GM12878 (cell line): ENCODE measurements around the gene TXNL4A. TPM values are rescaled to one million over a fixed set of nuclear protein-coding genes. Genes with fewer than 3 reads are reported as not detected.

ENCODE experiments used
- ATAC-seq: fragments of 200-7000 bp; cut with Tn5 transposase; 3 replicates; pipeline ENCODE4 v1.9.1; 2020; ENCODE audit warnings: mild to moderate bottlenecking, moderate library complexity
- BruUV-seq: library from RNA; stranded (reverse); fragments of 400-500 nt; replicated peaks from 2 replicates; lab custom pipeline; 2021; lab: Mats Ljungman, UMichigan
- CTCF ChIA-PET: fragments of 300-600 bp; sonication (Branson Sonifier 250); formaldehyde crosslinking; extraction: SDS; loops from one replicate; lab custom pipeline; 2021; ENCODE audit warnings: inconsistent platforms; lab: Yijun Ruan, JAX
- POLR2A ChIA-PET: fragments of 350-600 bp; formaldehyde crosslinking; extraction: SDS; loops from one replicate; lab custom pipeline; 2021; ENCODE audit warnings: inconsistent platforms; lab: Charles Lee
- RAD21 ChIA-PET: fragments of 300-600 bp; sonication (Branson Sonifier 250); formaldehyde crosslinking; loops from one replicate; lab custom pipeline; 2023; ENCODE audit warnings: antibody characterized with exemption; ENCODE audit not compliant: unreplicated experiment; lab: Charles Lee
- SMC1A ChIA-PET: fragments of 300-600 bp; sonication (Branson Sonifier 250); formaldehyde crosslinking; loops from one replicate; lab custom pipeline; 2023; ENCODE audit not compliant: unreplicated experiment, uncharacterized antibody; lab: Charles Lee
- DNase-seq: peaks from one replicate; pipeline ENCODE4 v3.0.0-alpha.2; 2011; ENCODE audit warnings: low read depth, low spot score
- FAIRE-seq: peaks from 3 replicates; lab custom pipeline; 2011; peaks lifted over from hg19 to GRCh38; lab: Jason Lieb, UNC
- H2AFZ ChIP-seq: 2 replicates; pipeline ENCODE4 v1.6.0; 2011; ENCODE audit warnings: low read depth, low read length, control low read depth; ENCODE audit not compliant: control insufficient read depth
- H3K27ac ChIP-seq: 2 replicates; pipeline ENCODE4 v1.5.1; 2011; ENCODE audit warnings: control low read depth; ENCODE audit not compliant: control insufficient read depth, insufficient read depth
- H3K27me3 ChIP-seq, 2 experiments: replicated peaks in 1 of 2; 2 replicates each; pipeline versions ENCODE4 v1.6.0 to v1.6.1; 2011; ENCODE audit warnings: low read length in 1 of 2; ENCODE audit not compliant: control insufficient read depth in 2 of 2, insufficient read depth in 2 of 2
- H3K36me3 ChIP-seq, 2 experiments: 2 replicates each; pipeline ENCODE4 v1.5.1; 2011; ENCODE audit warnings: low read length in 1 of 2; ENCODE audit not compliant: control insufficient read depth in 2 of 2, insufficient read depth in 2 of 2
- H3K4me1 ChIP-seq: 2 replicates; pipeline ENCODE4 v1.6.1; 2011; ENCODE audit warnings: mild to moderate bottlenecking, low read length, moderate library complexity, mixed read lengths; ENCODE audit not compliant: control insufficient read depth, insufficient read depth
- H3K4me2 ChIP-seq: 2 replicates; pipeline ENCODE4 v1.6.0; 2011; ENCODE audit warnings: control low read depth; ENCODE audit not compliant: control insufficient read depth, insufficient read depth
- H3K4me3 ChIP-seq: fragments of 200-600 bp; sonication (generic); 2 replicates; pipeline ENCODE4 v1.5.1; 2016
- H3K79me2 ChIP-seq: 2 replicates; pipeline ENCODE4 v1.6.0; 2011; ENCODE audit warnings: low read length; ENCODE audit not compliant: control insufficient read depth, insufficient read depth
- H3K9ac ChIP-seq: 2 replicates; pipeline ENCODE4 v1.8.0; 2011; ENCODE audit warnings: low read length, control low read depth, mixed read lengths; ENCODE audit not compliant: control insufficient read depth, insufficient read depth
- H3K9me3 ChIP-seq: replicated peaks from 3 replicates; pipeline ENCODE4 v1.5.1; 2011; ENCODE audit warnings: mild to moderate bottlenecking, low read length; ENCODE audit not compliant: control insufficient read depth, insufficient read depth
- H4K20me1 ChIP-seq: 2 replicates; pipeline ENCODE4 v1.6.0; 2011; ENCODE audit not compliant: control insufficient read depth, insufficient read depth
- E4F1 ChIP-seq: fragments of 450-650 bp; IDR thresholded peaks from 2 replicates; pipeline ENCODE4 v1.6.1; 2018; ENCODE audit warnings: borderline replicate concordance, mild to moderate bottlenecking; ENCODE audit not compliant: partially characterized antibody
- HDAC2 ChIP-seq: fragments of 200-600 bp; sonication (generic); IDR thresholded peaks from 2 replicates; pipeline ENCODE4 v1.6.1; 2017
- IKZF2 ChIP-seq, 2 experiments: fragments of 450-650 bp; IDR thresholded peaks; 2 replicates each; pipeline ENCODE4 v1.6.1; 2017; ENCODE audit warnings: mild to moderate bottlenecking in 2 of 2, moderate library complexity in 2 of 2
- MAX ChIP-seq: IDR thresholded peaks from 2 replicates; pipeline ENCODE4 v1.6.1; 2012; ENCODE audit warnings: low read depth, low read length, improper control_type of control experiment
- RCOR1 ChIP-seq: conservative IDR thresholded peaks from 2 replicates; pipeline ENCODE4 v1.6.1; 2012; ENCODE audit warnings: low read depth, low read length, improper control_type of control experiment
- SP1 ChIP-seq: IDR thresholded peaks from one replicate; pipeline ENCODE4 v1.6.1; 2011; ENCODE audit warnings: low read depth, low read length
- SUZ12 ChIP-seq: fragments of 200-600 bp; sonication (generic); IDR thresholded peaks from one replicate; pipeline ENCODE4 v1.6.1; 2018; ENCODE audit warnings: antibody characterized with exemption, mild to moderate bottlenecking; ENCODE audit not compliant: unreplicated experiment
- USF1 ChIP-seq: IDR thresholded peaks from 2 replicates; pipeline ENCODE4 v1.6.1; 2011; ENCODE audit warnings: borderline replicate concordance, low read depth, mild to moderate bottlenecking, moderate library complexity, mixed read lengths, low read length; ENCODE audit not compliant: insufficient read depth; ENCODE audit errors: extremely low read length
- ZBTB33 ChIP-seq: fragments of 450-650 bp; IDR thresholded peaks from 2 replicates; pipeline ENCODE4 v1.6.1; 2017; ENCODE audit warnings: mild to moderate bottlenecking
- ZBTB40 ChIP-seq: fragments of 450-650 bp; IDR thresholded peaks from 2 replicates; pipeline ENCODE4 v1.6.1; 2016; ENCODE audit warnings: mild to moderate bottlenecking, moderate library complexity, borderline replicate concordance
- ZNF217 ChIP-seq: fragments of 450-650 bp; IDR thresholded peaks from 2 replicates; pipeline ENCODE4 v1.6.1; 2017; ENCODE audit warnings: antibody characterized with exemption, mild to moderate bottlenecking
- ZSCAN29 ChIP-seq: fragments of 450-650 bp; IDR thresholded peaks from 2 replicates; pipeline ENCODE4 v1.6.1; 2017; ENCODE audit warnings: mild to moderate bottlenecking, moderate library complexity
- WGBS: methylation state at CpG from one replicate; pipeline ENCODE4 v1.1.6; 2016; ENCODE audit warnings: low lambda C conversion rate; ENCODE audit not compliant: insufficient replicate concordance, insufficient coverage; ENCODE audit errors: missing lambda C conversion rate; 5-methylcytosine and 5-hydroxymethylcytosine counted together
- in situ Hi-C: fragments of 300-500 bp; cut with MboI; formaldehyde crosslinking; loops from 9 replicates; pipeline ENCODE4 v1.14.3; 2018; ENCODE audit warnings: mixed read lengths
- intact Hi-C: fragments of 100-400 bp; cut with micrococcal nuclease; formaldehyde crosslinking; loops from one replicate; pipeline ENCODE4 v1.14.2; 2022; ENCODE audit not compliant: unreplicated experiment
- polyA plus RNA-seq, 11 experiments: library from polyadenylated mRNA; depleted of rRNA in 4 of 11; unstranded in 6 of 11; stranded (reverse) in 5 of 11; fragments of >200 nt; fragmentation: Nextera tagmentation in 4 of 11; fragmentation: Illumina TruSeq in 1 of 11; extraction: Ambion mirVana in 4 of 11; extraction: Trizol in 1 of 11; gene quantifications; 1 replicate in 1 of 11; 2 replicates in 10 of 11; pipeline versions ENCODE4 v1.2.1 to v1.2.3, GENCODE V29; 2011 to 2016; ENCODE audit warnings: inconsistent platforms in 2 of 11, missing spikeins in 2 of 11, low read depth in 1 of 11
- total RNA-seq, 4 experiments: library from RNA; depleted of rRNA in 3 of 4; stranded (reverse); fragments of >200 nt in 3 of 4; fragmentation: Illumina TruSeq in 1 of 4; extraction: Trizol in 1 of 4; gene quantifications; 2 replicates each; pipeline versions ENCODE4 v1.2.1 to v1.2.3, GENCODE V29; 2013 to 2021

TXNL4A gene
- total and polyA plus RNA-seq, 10 of the 15 experiments (the other 5 are each of a cell fraction or from before 2014, with no cell fraction given): 38.4 to 329 (median 128) TPM

GRCh38 chr18:79926715-79927606 is 61.4 kb downstream of the TXNL4A start:
- ChIA-PET CTCF (no interaction called here), POLR2A (no interaction called here), RAD21 (no interaction called here), SMC1A (no interaction called here)
- in situ Hi-C loops: no loop called here
- Histone ChIP-seq H3K27me3 (no peaks in the 10 kb centered on the region), H3K9me3 (peaks cover 27% of the 10 kb centered on the region), H4K20me1 (no peaks in the 10 kb centered on the region), H3K27ac (no peak overlapping the region), H2AFZ (no peak overlapping the region), H3K4me1 (no peaks in the 10 kb centered on the region), H3K36me3 (peaks cover 7 to 12% of the 10 kb centered on the region in 2 experiments), H3K9ac (no peak overlapping the region), H3K4me2 (no peak overlapping the region), H3K4me3 (no peak overlapping the region), H3K79me2 (peaks cover 3% of the 10 kb centered on the region)
- no TSS peak for BruUV-seq
- intact Hi-C loops: no loop called here
- no peak for FAIRE-seq
- ATAC-seq: no peak
- DNase-seq: no peak
- 91% methylated on average over 21 of the region's 21 CpGs for whole genome bisulfite sequencing
- no peak for TF ChIP-seq IKZF2 (IDR thresholded peaks at IDR 0.05)
- no peak for TF ChIP-seq SP1
- TF ChIP-seq RCOR1: no peak
- no peak for TF ChIP-seq ZBTB40
- no peak for TF ChIP-seq HDAC2
- TF ChIP-seq ZNF217: no peak
- no peak for TF ChIP-seq SUZ12
- TF ChIP-seq ZSCAN29: no peak
- TF ChIP-seq E4F1: no peak
- TF ChIP-seq USF1: no peak
- no peak for TF ChIP-seq ZBTB33
- TF ChIP-seq MAX: no peak
